Neuronal stem cell (in vitro differentiated cells): Measurements from ENCODE around the gene MICU1.

Source experiments
- DNase-seq: peaks from one replicate; pipeline ENCODE4 v3.0.0-alpha.2; 2013; ENCODE audit warnings: low spot score
- H2AFZ ChIP-seq: one replicate; pipeline ENCODE4 v1.6.1; 2013; ENCODE audit warnings: mild to moderate bottlenecking, low read length, inconsistent platforms
- H2AK5ac ChIP-seq: 2 replicates; pipeline ENCODE4 v1.6.1; 2013; ENCODE audit warnings: low read depth, mild to moderate bottlenecking, inconsistent platforms, low read length, moderate library complexity, mixed read lengths
- H2BK120ac ChIP-seq: 2 replicates; pipeline ENCODE4 v1.6.1; 2013; ENCODE audit warnings: low read depth, mild to moderate bottlenecking, inconsistent platforms, low read length, moderate library complexity, mixed read lengths
- H2BK12ac ChIP-seq: one replicate; pipeline ENCODE4 v1.6.1; 2013; ENCODE audit warnings: low read length, inconsistent platforms
- H2BK15ac ChIP-seq: 2 replicates; pipeline ENCODE4 v1.6.1; 2013; ENCODE audit warnings: mild to moderate bottlenecking, low read length, inconsistent platforms, mixed read lengths
- H2BK5ac ChIP-seq: one replicate; pipeline ENCODE4 v1.6.1; 2013; ENCODE audit warnings: inconsistent platforms, mild to moderate bottlenecking, low read length, moderate library complexity
- H3K14ac ChIP-seq: one replicate; pipeline ENCODE4 v1.6.1; 2013; ENCODE audit warnings: low read length, inconsistent platforms
- H3K18ac ChIP-seq: 2 replicates; pipeline ENCODE4 v1.6.1; 2013; ENCODE audit warnings: low read length, inconsistent platforms
- H3K23ac ChIP-seq: 2 replicates; pipeline ENCODE4 v1.6.1; 2013; ENCODE audit warnings: low read depth, mild to moderate bottlenecking, mixed read lengths, low read length, inconsistent platforms; ENCODE audit not compliant: poor library complexity
- H3K27ac ChIP-seq: replicated peaks from 3 replicates; pipeline ENCODE4 v1.5.1; 2013; ENCODE audit warnings: low read length, inconsistent platforms
- H3K27me3 ChIP-seq, 3 experiments: 2 replicates each; pipeline ENCODE4 v1.6.1; 2013; ENCODE audit warnings: low read length in 3 of 3, mild to moderate bottlenecking in 2 of 3, inconsistent platforms in 1 of 3, low read depth in 1 of 3, mixed read lengths in 1 of 3, moderate library complexity in 1 of 3; ENCODE audit not compliant: control insufficient read depth in 3 of 3, insufficient read depth in 3 of 3
- H3K36me3 ChIP-seq, 2 donors: replicated peaks in 1 of 2; 2 replicates each; pipeline ENCODE4 v1.6.1; 2013; ENCODE audit warnings: low read length in 2 of 2; ENCODE audit not compliant: control insufficient read depth in 2 of 2, insufficient read depth in 2 of 2
- H3K4ac ChIP-seq: 2 replicates; pipeline ENCODE4 v1.6.1; 2013; ENCODE audit warnings: inconsistent platforms, mild to moderate bottlenecking, low read length, moderate library complexity
- H3K4me1 ChIP-seq, 2 donors: 1 replicate in 1 of 2; 2 replicates in 1 of 2; pipeline ENCODE4 v1.6.1; 2013; ENCODE audit warnings: low read length in 2 of 2, low read depth in 1 of 2; ENCODE audit not compliant: control insufficient read depth in 2 of 2, insufficient read depth in 1 of 2
- H3K4me2 ChIP-seq: one replicate; pipeline ENCODE4 v1.6.1; 2013; ENCODE audit warnings: mild to moderate bottlenecking, low read length, inconsistent platforms; ENCODE audit not compliant: insufficient read depth, poor library complexity, severe bottlenecking
- H3K4me3 ChIP-seq, 2 donors: 2 replicates each; pipeline ENCODE4 v1.5.1; 2013; ENCODE audit warnings: low read length in 2 of 2, mild to moderate bottlenecking in 2 of 2, inconsistent platforms in 1 of 2, moderate library complexity in 1 of 2
- H3K79me1 ChIP-seq: one replicate; pipeline ENCODE4 v1.6.1; 2013; ENCODE audit warnings: low read depth, mild to moderate bottlenecking, inconsistent platforms, low read length, moderate library complexity
- H3K9ac ChIP-seq: one replicate; pipeline ENCODE4 v1.6.1; 2013; ENCODE audit warnings: mild to moderate bottlenecking, low read depth, low read length, inconsistent platforms; ENCODE audit not compliant: poor library complexity
- H3K9me3 ChIP-seq, 2 donors: replicated peaks in 1 of 2; 2 replicates each; pipeline versions ENCODE3 to v1.6.1; 2013; ENCODE audit warnings: low read length in 2 of 2, mild to moderate bottlenecking in 2 of 2, inconsistent platforms in 1 of 2, low read depth in 1 of 2, mixed read lengths in 1 of 2, moderate library complexity in 1 of 2; ENCODE audit not compliant: control insufficient read depth in 2 of 2, insufficient read depth in 1 of 2
- H4K8ac ChIP-seq: one replicate; pipeline ENCODE4 v1.6.1; 2013; ENCODE audit warnings: low read depth, mild to moderate bottlenecking, inconsistent platforms, low read length, moderate library complexity
- H4K91ac ChIP-seq: one replicate; pipeline ENCODE4 v1.6.1; 2013; ENCODE audit warnings: low read length, low read depth, mild to moderate bottlenecking, inconsistent platforms; ENCODE audit not compliant: poor library complexity
- WGBS, 2 donors: extraction: QIAGEN DNeasy Blood & Tissue Kit; methylation state at CpG; one replicate each; pipeline ENCODE4 v1.1.7; 2013; ENCODE audit warnings: missing lambda C conversion rate in 2 of 2, mixed read lengths in 1 of 2; ENCODE audit not compliant: insufficient read length in 2 of 2, insufficient replicate concordance in 1 of 2; ENCODE audit errors: extremely low coverage in 2 of 2; 5-methylcytosine and 5-hydroxymethylcytosine counted together

Gene MICU1

DNA sequence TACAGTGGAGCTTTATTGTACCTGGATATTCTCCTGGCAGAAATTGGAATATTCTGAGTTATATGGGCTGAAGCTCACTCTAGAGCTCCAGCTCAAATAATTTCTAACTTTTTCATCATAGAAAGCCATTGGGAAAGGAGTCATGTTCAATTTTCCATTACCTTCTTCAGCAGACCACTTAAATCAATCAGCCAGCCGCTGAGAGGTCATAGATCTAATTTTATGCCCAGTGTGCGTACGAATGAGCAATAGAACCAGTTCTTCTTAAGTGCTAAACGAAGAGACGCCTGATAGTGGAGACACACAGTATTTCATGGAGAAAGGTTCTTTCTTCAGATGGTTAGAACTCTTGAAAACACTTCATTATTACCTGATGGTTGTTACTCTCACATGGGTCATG lies 236.2 kb downstream of the MICU1 start:
- H3K18ac ChIP-seq = no peak overlapping the region
- H3K9ac ChIP-seq = no peak overlapping the region
- H2BK120ac ChIP-seq = no peak overlapping the region
- H3K4me2 ChIP-seq = no peak overlapping the region
- no peak overlapping the region for H3K4me3 ChIP-seq
- H3K27ac ChIP-seq = no peak overlapping the region
- H3K4ac ChIP-seq = no peak overlapping the region
- peaks cover 5 to 13% of the 10 kb centered on the region in 2 donors for H3K4me1 ChIP-seq
- no peak overlapping the region for H2AFZ ChIP-seq
- no peak overlapping the region for H2BK5ac ChIP-seq
- H3K23ac ChIP-seq = no peak overlapping the region
- no peaks in the 10 kb centered on the region for H3K27me3 ChIP-seq
- H2BK12ac ChIP-seq = no peak overlapping the region
- H3K79me1 ChIP-seq = peaks cover 1% of the 10 kb centered on the region
- H3K9me3 ChIP-seq = no peaks in the 10 kb centered on the region
- no peak overlapping the region for H3K14ac ChIP-seq
- H2BK15ac ChIP-seq = no peak overlapping the region
- H4K8ac ChIP-seq = no peak overlapping the region
- H2AK5ac ChIP-seq = no peak overlapping the region
- H3K36me3 ChIP-seq = peaks cover 0 to 4% of the 10 kb centered on the region in 2 donors
- no peak overlapping the region for H4K91ac ChIP-seq
- no peak for DNase-seq
- no CpG with 5 or more reads among the region's 5 CpGs for WGBS, 2 donors

DNA sequence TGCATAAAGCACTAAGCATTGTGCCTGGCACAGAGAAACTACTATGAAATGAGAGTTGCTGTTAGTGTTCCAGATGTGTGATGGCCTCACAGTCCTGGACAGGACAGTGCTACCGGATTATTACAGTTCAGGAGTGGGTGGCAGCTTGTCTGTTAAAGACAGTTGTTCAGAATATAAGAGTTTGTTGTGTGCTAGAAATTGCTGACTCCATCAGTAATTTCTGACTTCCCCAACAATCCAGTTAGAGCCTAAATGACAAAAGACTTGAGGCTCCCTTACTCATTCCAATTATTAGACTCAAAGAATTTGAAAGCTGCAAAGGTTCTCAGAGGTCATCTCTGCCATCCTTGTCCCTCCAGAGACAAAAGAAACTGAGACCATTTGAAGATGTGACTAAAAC lies 236.9 kb downstream of the MICU1 start:
- DNase-seq = no peak
- Histone ChIP-seq H3K27ac (no peak overlapping the region), H2BK12ac (no peak overlapping the region), H2AK5ac (no peak overlapping the region), H3K14ac (no peak overlapping the region), H3K27me3 (no peaks in the 10 kb centered on the region), H3K4ac (no peak overlapping the region), H3K36me3 (peaks cover 0 to 4% of the 10 kb centered on the region in 2 donors), H2BK15ac (no peak overlapping the region), H3K9ac (no peak overlapping the region), H3K4me3 (no peak overlapping the region), H3K4me1 (peaks cover 5 to 13% of the 10 kb centered on the region in 2 donors), H3K9me3 (no peaks in the 10 kb centered on the region), H3K23ac (no peak overlapping the region), H3K18ac (no peak overlapping the region), H2BK5ac (no peak overlapping the region), H4K8ac (peak overlapping the region; percentile 58), H4K91ac (no peak overlapping the region), H2BK120ac (no peak overlapping the region), H3K79me1 (peaks cover 1% of the 10 kb centered on the region), H3K4me2 (no peak overlapping the region), H2AFZ (no peak overlapping the region)
- no CpG with 5 or more reads among the region's 1 CpG for WGBS, 2 donors

DNA sequence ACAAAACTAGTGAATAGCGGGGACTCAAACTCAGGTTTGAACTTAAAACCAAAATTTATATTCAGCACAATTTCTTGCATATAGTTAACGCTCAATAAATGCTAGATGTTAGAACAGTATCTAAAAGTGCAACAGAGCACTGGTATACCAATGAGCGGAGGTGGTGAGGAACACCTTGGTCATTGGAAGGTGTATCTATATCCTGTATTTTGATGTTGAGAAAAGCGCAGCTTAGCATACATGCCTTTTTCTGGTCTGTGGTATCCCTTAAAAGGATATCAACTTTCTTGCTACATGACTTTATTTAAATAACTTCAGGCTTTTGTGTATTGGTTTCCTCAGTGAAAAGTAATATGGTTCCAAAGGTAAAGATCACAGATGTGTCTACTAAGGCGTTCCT lies 237.8 kb downstream of the MICU1 start:
- Histone ChIP-seq H2BK12ac (no peak overlapping the region), H3K9me3 (no peaks in the 10 kb centered on the region)

DNA sequence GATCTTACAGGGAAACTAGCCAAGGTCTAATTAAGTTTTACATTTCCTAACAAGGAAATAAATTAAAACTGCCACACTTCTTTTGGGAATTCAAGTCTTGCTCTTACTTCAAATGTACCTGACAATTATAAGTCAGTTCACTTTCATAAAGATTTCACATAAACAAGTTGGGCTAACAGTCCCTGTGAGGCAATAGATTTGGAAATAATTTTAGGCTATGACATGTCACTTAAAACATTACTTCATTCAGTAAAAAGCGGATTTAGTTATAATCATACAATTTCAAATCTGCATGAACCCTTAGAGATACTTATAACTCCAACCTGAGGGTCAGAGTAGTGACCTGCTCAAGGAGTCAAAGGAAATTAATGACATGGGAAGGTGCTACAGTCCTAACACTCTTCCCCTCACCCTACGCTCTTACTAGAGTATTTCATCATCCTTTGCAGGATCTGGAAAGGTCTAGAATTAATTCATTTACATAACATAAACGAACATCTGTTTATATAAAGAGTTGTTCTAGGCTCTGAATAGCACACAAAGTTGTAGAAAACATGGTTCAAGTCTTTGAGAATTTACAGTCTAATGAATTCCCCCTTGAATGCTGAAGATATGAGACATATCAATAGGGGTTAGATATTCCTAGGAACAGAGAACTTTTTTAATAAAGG lies 238.8 kb downstream of the MICU1 start:
- DNase-seq = no peak
- H3K27ac ChIP-seq = no peak overlapping the region
- no peaks in the 10 kb centered on the region for H3K79me1 ChIP-seq
- no peak overlapping the region for H2AK5ac ChIP-seq
- H3K9me3 ChIP-seq = no peaks in the 10 kb centered on the region
- H2BK5ac ChIP-seq = no peak overlapping the region
- no peak overlapping the region for H3K4me3 ChIP-seq
- no peak overlapping the region for H3K9ac ChIP-seq
- H2BK120ac ChIP-seq = no peak overlapping the region
- peaks cover 3 to 13% of the 10 kb centered on the region in 2 donors for H3K4me1 ChIP-seq
- H3K18ac ChIP-seq = no peak overlapping the region
- no peak overlapping the region for H3K4ac ChIP-seq
- WGBS, 2 donors = no CpG with 5 or more reads among the region's 3 CpGs
- no peak overlapping the region for H2AFZ ChIP-seq
- no peak overlapping the region for H2BK15ac ChIP-seq
- H3K4me2 ChIP-seq = no peak overlapping the region
- H3K27me3 ChIP-seq = no peaks in the 10 kb centered on the region
- no peak overlapping the region for H3K14ac ChIP-seq
- no peak overlapping the region for H3K23ac ChIP-seq
- H4K91ac ChIP-seq = no peak overlapping the region
- H3K36me3 ChIP-seq = no peaks in the 10 kb centered on the region
- H2BK12ac ChIP-seq = no peak overlapping the region
- no peak overlapping the region for H4K8ac ChIP-seq

More for the DNA sequence above, 237.8 kb downstream of the MICU1 start:
- Histone ChIP-seq H4K8ac (no peak overlapping the region), H2AK5ac (no peak overlapping the region), H3K36me3 (no peaks in the 10 kb centered on the region), H2BK120ac (no peak overlapping the region), H3K4me3 (no peak overlapping the region), H4K91ac (no peak overlapping the region), H3K79me1 (no peaks in the 10 kb centered on the region), H3K9ac (no peak overlapping the region), H3K4ac (no peak overlapping the region), H3K14ac (no peak overlapping the region), H3K27ac (no peak overlapping the region), H2BK5ac (no peak overlapping the region), H3K4me1 (peaks cover 5 to 13% of the 10 kb centered on the region in 2 donors), H2AFZ (no peak overlapping the region), H3K18ac (no peak overlapping the region), H3K4me2 (no peak overlapping the region), H3K27me3 (no peaks in the 10 kb centered on the region), H2BK15ac (no peak overlapping the region), H3K23ac (no peak overlapping the region)
- no peak for DNase-seq
- WGBS, 2 donors = no CpG with 5 or more reads among the region's 5 CpGs
